Mammary epithelial cell (primary cell): ENCODE data around the gene RAPH1.
"Not testable (repeated sequence)": the region's sequence is repeated elsewhere in the genome, so short reads cannot be mapped to it uniquely, and the experiment has no call there.

Experiments used
- EZH2 ChIP-seq: IDR thresholded peaks from 2 replicates; pipeline ENCODE4 v1.6.1; 2012; ENCODE audit warnings: low read length, inconsistent platforms, borderline replicate concordance
- TF ChIP-seq, protein P1 (sequence below), 2 donors: IDR thresholded peaks in 1 of 2; conservative IDR thresholded peaks in 1 of 2; 2 replicates each; pipeline ENCODE4 v1.5.1; 2011 to 2012; ENCODE audit warnings: inconsistent platforms in 2 of 2, low read length in 2 of 2, mild to moderate bottlenecking in 2 of 2, control low read depth in 1 of 2, low read depth in 1 of 2; ENCODE audit not compliant: insufficient read depth in 1 of 2; ENCODE audit errors: extremely low read depth in 1 of 2

DNA sequence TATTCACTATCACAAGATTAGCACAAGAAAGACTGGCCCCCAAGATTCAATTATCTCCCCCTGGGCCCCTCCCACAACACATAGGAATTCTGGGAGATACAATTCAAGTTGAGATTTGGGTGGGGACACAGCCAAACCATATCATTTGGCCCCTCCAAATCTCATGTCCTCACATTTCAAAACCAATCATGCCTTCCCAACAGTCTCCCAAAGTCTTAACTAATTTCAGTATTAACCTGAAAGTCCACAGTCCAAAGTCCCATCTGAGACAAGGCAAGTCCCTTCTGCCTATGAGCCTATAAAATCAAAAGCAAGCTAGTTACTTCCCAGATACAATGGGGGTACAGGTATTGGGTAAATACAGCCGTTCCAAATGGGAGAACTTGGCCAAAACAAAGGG is 31.6 kb downstream of the RAPH1 start:
- TF ChIP-seq, protein P1, sequence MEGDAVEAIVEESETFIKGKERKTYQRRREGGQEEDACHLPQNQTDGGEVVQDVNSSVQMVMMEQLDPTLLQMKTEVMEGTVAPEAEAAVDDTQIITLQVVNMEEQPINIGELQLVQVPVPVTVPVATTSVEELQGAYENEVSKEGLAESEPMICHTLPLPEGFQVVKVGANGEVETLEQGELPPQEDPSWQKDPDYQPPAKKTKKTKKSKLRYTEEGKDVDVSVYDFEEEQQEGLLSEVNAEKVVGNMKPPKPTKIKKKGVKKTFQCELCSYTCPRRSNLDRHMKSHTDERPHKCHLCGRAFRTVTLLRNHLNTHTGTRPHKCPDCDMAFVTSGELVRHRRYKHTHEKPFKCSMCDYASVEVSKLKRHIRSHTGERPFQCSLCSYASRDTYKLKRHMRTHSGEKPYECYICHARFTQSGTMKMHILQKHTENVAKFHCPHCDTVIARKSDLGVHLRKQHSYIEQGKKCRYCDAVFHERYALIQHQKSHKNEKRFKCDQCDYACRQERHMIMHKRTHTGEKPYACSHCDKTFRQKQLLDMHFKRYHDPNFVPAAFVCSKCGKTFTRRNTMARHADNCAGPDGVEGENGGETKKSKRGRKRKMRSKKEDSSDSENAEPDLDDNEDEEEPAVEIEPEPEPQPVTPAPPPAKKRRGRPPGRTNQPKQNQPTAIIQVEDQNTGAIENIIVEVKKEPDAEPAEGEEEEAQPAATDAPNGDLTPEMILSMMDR (conservative IDR thresholded peaks at IDR 0.05 in 1 of 2, IDR thresholded peaks at IDR 0.05 in 1 of 2; ENCODE audit: extremely low read depth in 1 of 2, insufficient read depth in 1 of 2, low read depth in 1 of 2, low read length in 2 of 2), result not testable (repeated sequence)
- TF ChIP-seq EZH2, result not testable (repeated sequence)
